K562 (cell line): ENCODE data around the gene SH2D4B. TPM values are rescaled to one million over a fixed set of nuclear protein-coding genes. Genes with fewer than 3 reads are reported as not detected.

Source experiments
- ATAC-seq: fragments of 200-7000 bp; cut with Tn5 transposase; 3 replicates; pipeline ENCODE4 v1.9.1; 2020; ENCODE audit warnings: moderate library complexity
- BruUV-seq: library from RNA; stranded (reverse); fragments of 400-500 nt; replicated peaks from 2 replicates; lab custom pipeline; 2021; lab: Mats Ljungman, UMichigan
- CTCF ChIA-PET: fragments of 300-600 bp; formaldehyde crosslinking; extraction: SDS; loops from one replicate; lab custom pipeline; 2021; ENCODE audit warnings: low intra/inter-chr PET ratio; lab: Yijun Ruan, JAX
- POLR2A ChIA-PET: fragments of 300-600, 350-650 bp; sonication (Branson Sonifier 250); formaldehyde crosslinking; extraction: SDS; loops from one replicate; lab custom pipeline; 2021; ENCODE audit warnings: antibody characterized with exemption, inconsistent platforms; lab: Yijun Ruan, JAX
- DNase-seq, 4 experiments: peaks; one replicate each; pipeline versions ENCODE4 v3.0.0 to v3.0.0-alpha.2; 2011 to 2018; ENCODE audit warnings: low spot score in 3 of 4, mixed read lengths in 3 of 4; ENCODE audit errors: extremely low read depth in 1 of 4
- FAIRE-seq: peaks from 2 replicates; lab custom pipeline; 2011; peaks lifted over from hg19 to GRCh38; lab: Jason Lieb, UNC
- H2AFZ ChIP-seq: 2 replicates; pipeline ENCODE4 v1.6.0; 2011; ENCODE audit warnings: low read depth, low read length, control low read depth, inconsistent platforms
- H3K27ac ChIP-seq: fragments of 200-600 bp; 3 replicates; pipeline ENCODE4 v1.8.0; 2011; ENCODE audit warnings: low read depth, mild to moderate bottlenecking, control low read depth, inconsistent platforms, low read length, moderate library complexity, mixed read lengths; ENCODE audit errors: extremely low read depth
- H3K27me3 ChIP-seq, 2 experiments: fragments of 300-600 bp in 1 of 2; 2 replicates in 1 of 2; 3 replicates in 1 of 2; pipeline versions ENCODE4 v1.6.0 to v1.8.0; 2011; ENCODE audit warnings: inconsistent platforms in 2 of 2, low read length in 2 of 2, mild to moderate bottlenecking in 1 of 2, mixed read lengths in 1 of 2, moderate library complexity in 1 of 2; ENCODE audit not compliant: control insufficient read depth in 2 of 2, insufficient read depth in 2 of 2
- H3K36me3 ChIP-seq: fragments of 300-600 bp; 3 replicates; pipeline ENCODE4 v1.8.0; 2011; ENCODE audit warnings: mild to moderate bottlenecking, low read length, inconsistent platforms; ENCODE audit not compliant: control insufficient read depth, insufficient read depth
- H3K4me1 ChIP-seq, 2 experiments: fragments of 200-600 bp in 1 of 2; replicated peaks in 1 of 2; 2 replicates in 1 of 2; 3 replicates in 1 of 2; pipeline versions ENCODE4 v1.5.1 to v1.8.0; 2011; ENCODE audit warnings: inconsistent platforms in 2 of 2, low read length in 2 of 2, mild to moderate bottlenecking in 1 of 2, mixed read lengths in 1 of 2, moderate library complexity in 1 of 2; ENCODE audit not compliant: control insufficient read depth in 2 of 2, insufficient read depth in 2 of 2
- H3K4me2 ChIP-seq: 2 replicates; pipeline ENCODE4 v1.6.1; 2011; ENCODE audit warnings: low read length, control low read depth, inconsistent platforms, mixed read lengths; ENCODE audit not compliant: insufficient read depth
- H3K4me3 ChIP-seq: fragments of 200-600 bp; sonication (generic), shearing (Covaris generic); 2 replicates; pipeline ENCODE4 v1.5.1; 2016; ENCODE audit warnings: control low read depth, inconsistent platforms
- H3K79me2 ChIP-seq: fragments of 200-600 bp; 3 replicates; pipeline ENCODE4 v1.8.0; 2011; ENCODE audit warnings: low read length, inconsistent platforms; ENCODE audit not compliant: control insufficient read depth, insufficient read depth
- H3K9ac ChIP-seq, 2 experiments: 2 replicates each; pipeline versions ENCODE4 v1.6.0 to v1.6.1; 2011; ENCODE audit warnings: low read depth in 2 of 2, low read length in 2 of 2, control low read depth in 1 of 2, inconsistent platforms in 1 of 2, mild to moderate bottlenecking in 1 of 2, mixed read lengths in 1 of 2; ENCODE audit not compliant: insufficient read depth in 1 of 2
- H3K9me1 ChIP-seq: one replicate; pipeline ENCODE4 v1.6.0; 2011; ENCODE audit warnings: inconsistent platforms, mild to moderate bottlenecking, low read length, moderate library complexity; ENCODE audit not compliant: control insufficient read depth, insufficient read depth
- H3K9me3 ChIP-seq: replicated peaks from 2 replicates; pipeline ENCODE4 v1.5.1; 2011; ENCODE audit warnings: low read depth, low read length, inconsistent platforms; ENCODE audit not compliant: control insufficient read depth, insufficient read depth
- H4K20me1 ChIP-seq: replicated peaks from 2 replicates; pipeline ENCODE4 v1.6.1; 2011; ENCODE audit warnings: low read length, inconsistent platforms, mixed read lengths; ENCODE audit not compliant: control insufficient read depth, insufficient read depth
- EHMT2 ChIP-seq: fragments of 450-650 bp; IDR thresholded peaks from 2 replicates; pipeline ENCODE4 v1.6.1; 2018; ENCODE audit warnings: antibody characterized with exemption
- ETV5 ChIP-seq: sonication (generic); formaldehyde crosslinking; IDR thresholded peaks from 2 replicates; pipeline ENCODE4 v1.4.0; 2020; ENCODE audit warnings: low read depth, mild to moderate bottlenecking, missing genetic modification reagents
- WGBS: fragments of 100-300 bp; shearing (Covaris generic); methylation state at CpG from one replicate; pipeline ENCODE4 v1.1.6; 2016; ENCODE audit warnings: low coverage, mixed read lengths; ENCODE audit not compliant: insufficient coverage; ENCODE audit errors: missing lambda C conversion rate; 5-methylcytosine and 5-hydroxymethylcytosine counted together
- in situ Hi-C: fragments of 300-500 bp; cut with MboI; formaldehyde crosslinking; loops from 4 replicates; pipeline ENCODE4 v1.15.0; 2018; ENCODE audit warnings: inconsistent platforms, mixed read lengths
- intact Hi-C: fragments of 100-400 bp; cut with micrococcal nuclease; formaldehyde crosslinking; loops from 2 replicates; pipeline ENCODE4 v1.14.2; 2022
- polyA plus RNA-seq, 8 experiments: library from polyadenylated mRNA; depleted of rRNA in 4 of 8; stranded (reverse) in 5 of 8; unstranded in 3 of 8; fragments of >200 nt; fragmentation: Nextera tagmentation in 2 of 8; fragmentation: Illumina TruSeq in 1 of 8; extraction: Ambion mirVana in 2 of 8; extraction: Trizol in 1 of 8; gene quantifications; 2 replicates each; pipeline versions ENCODE4 v1.2.1 to v1.2.3, GENCODE V29; 2011 to 2014; ENCODE audit warnings: inconsistent platforms in 1 of 8, missing spikeins in 1 of 8
- total RNA-seq, 7 experiments: library from RNA; depleted of rRNA in 6 of 7; stranded (reverse); fragments of >200 nt in 6 of 7; fragmentation: Illumina TruSeq in 2 of 7; extraction: Trizol in 2 of 7; gene quantifications; 2 replicates each; pipeline versions ENCODE4 v1.2.1 to v1.2.3, GENCODE V29; 2011 to 2021; ENCODE audit warnings: low replicate concordance in 1 of 7
- TF ChIP-seq, protein P1 (sequence below): sonication (generic); formaldehyde crosslinking; IDR thresholded peaks from 2 replicates; pipeline ENCODE4 v1.8.0; 2022; ENCODE audit warnings: mild to moderate bottlenecking, low read depth, missing genetic modification reagents

Gene SH2D4B
- total and polyA plus RNA-seq, 9 of the 15 experiments (the other 6 are each of a cell fraction or from before 2014, with no cell fraction given), result 0.03 to 0.14 (median 0.04) TPM; not detected in 4

GRCh38 chr10:80544316-80544953, 6.7 kb downstream of the SH2D4B start:
- BruUV-seq, result no TSS peak
- ATAC-seq, result no peak
- WGBS, result 5% methylated on average over 11 of the region's 12 CpGs
- intact Hi-C loops (no loop called here), in situ Hi-C loops (no loop called here)
- no peaks in the 10 kb centered on the region for H3K9me1 ChIP-seq
- no peaks in the 10 kb centered on the region; the same call in 1 of the 2 replicates for H4K20me1 ChIP-seq
- no peaks in the 10 kb centered on the region for H3K79me2 ChIP-seq
- H3K4me1 ChIP-seq, result peaks cover 0 to 4% of the 10 kb centered on the region in 2 experiments; a peak in 2 of 5 replicates
- no peak for FAIRE-seq
- ChIA-PET CTCF (no interaction called here), POLR2A (interaction anchor here (0.9 kb wide), 1 partner anchor 80 kb away, joined by 3 read pairs; no protein-coding TSS in a partner anchor)
- no peaks in the 10 kb centered on the region for H3K36me3 ChIP-seq
- H2AFZ ChIP-seq, result 0 out of 2 replicates have a peak overlapping the region, but pooled peaks have one; percentile 17
- H3K9ac ChIP-seq, result no peak overlapping the region
- no peak for TF ChIP-seq ETV5 (CRISPR knock-in tag)
- TF ChIP-seq EHMT2, result no peak
- TF ChIP-seq, protein P1, sequence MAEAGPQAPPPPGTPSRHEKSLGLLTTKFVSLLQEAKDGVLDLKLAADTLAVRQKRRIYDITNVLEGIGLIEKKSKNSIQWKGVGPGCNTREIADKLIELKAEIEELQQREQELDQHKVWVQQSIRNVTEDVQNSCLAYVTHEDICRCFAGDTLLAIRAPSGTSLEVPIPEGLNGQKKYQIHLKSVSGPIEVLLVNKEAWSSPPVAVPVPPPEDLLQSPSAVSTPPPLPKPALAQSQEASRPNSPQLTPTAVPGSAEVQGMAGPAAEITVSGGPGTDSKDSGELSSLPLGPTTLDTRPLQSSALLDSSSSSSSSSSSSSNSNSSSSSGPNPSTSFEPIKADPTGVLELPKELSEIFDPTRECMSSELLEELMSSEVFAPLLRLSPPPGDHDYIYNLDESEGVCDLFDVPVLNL (CRISPR knock-in tag), result 0 out of 2 replicates have a peak, but pooled peaks have one; percentile 43
- no peak for DNase-seq
- H3K9me3 ChIP-seq, result peaks cover 2% of the 10 kb centered on the region; the same call in 1 of the 2 replicates
- H3K4me2 ChIP-seq, result no peak overlapping the region
- no peak overlapping the region for H3K4me3 ChIP-seq
- peaks cover 44 to 75% of the 10 kb centered on the region in 2 experiments for H3K27me3 ChIP-seq
- H3K27ac ChIP-seq, result no peak overlapping the region
